Measurements from ENCODE around the gene BACE2. TPM values are rescaled to one million over a fixed set of nuclear protein-coding genes. Genes with fewer than 3 reads are reported as not detected.

The BACE2 gene
- total RNA-seq, 1 donor from 2014 or later = 20.9 TPM

DNA sequence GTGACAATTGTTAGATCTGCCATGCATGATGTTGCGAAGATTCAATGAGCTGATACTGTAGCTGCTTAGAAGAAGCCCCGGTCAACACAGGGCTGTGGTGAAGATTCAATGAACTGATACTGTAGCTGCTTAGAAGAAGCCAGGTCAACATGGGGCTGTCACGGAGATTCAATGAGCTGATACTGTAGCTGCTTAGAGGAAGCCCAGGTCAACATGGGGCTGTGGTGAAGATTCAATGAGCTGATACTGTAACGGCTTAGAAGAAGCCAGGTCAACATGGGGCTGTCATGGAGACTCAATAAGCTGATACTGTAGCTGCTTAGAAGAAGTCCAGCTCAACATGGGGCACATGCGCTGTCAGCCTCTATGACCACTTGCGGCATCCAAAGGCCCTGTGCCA is 18.8 kb upstream of the BACE2 start:
- intact Hi-C loops (cut with DNase I) = no loop called here
- Histone ChIP-seq H3K9me3 (no peaks in the 10 kb centered on the region), H3K4me3 (no peak overlapping the region), H3K4me1 (no peaks in the 10 kb centered on the region), H3K27ac (no peak overlapping the region), H3K27me3 (no peaks in the 10 kb centered on the region), H3K36me3 (no peaks in the 10 kb centered on the region)
- DNase-seq (no peak), ATAC-seq (no peak)
- TF ChIP-seq, protein P1, sequence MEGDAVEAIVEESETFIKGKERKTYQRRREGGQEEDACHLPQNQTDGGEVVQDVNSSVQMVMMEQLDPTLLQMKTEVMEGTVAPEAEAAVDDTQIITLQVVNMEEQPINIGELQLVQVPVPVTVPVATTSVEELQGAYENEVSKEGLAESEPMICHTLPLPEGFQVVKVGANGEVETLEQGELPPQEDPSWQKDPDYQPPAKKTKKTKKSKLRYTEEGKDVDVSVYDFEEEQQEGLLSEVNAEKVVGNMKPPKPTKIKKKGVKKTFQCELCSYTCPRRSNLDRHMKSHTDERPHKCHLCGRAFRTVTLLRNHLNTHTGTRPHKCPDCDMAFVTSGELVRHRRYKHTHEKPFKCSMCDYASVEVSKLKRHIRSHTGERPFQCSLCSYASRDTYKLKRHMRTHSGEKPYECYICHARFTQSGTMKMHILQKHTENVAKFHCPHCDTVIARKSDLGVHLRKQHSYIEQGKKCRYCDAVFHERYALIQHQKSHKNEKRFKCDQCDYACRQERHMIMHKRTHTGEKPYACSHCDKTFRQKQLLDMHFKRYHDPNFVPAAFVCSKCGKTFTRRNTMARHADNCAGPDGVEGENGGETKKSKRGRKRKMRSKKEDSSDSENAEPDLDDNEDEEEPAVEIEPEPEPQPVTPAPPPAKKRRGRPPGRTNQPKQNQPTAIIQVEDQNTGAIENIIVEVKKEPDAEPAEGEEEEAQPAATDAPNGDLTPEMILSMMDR (IDR thresholded peaks at IDR 0.05) = no peak

DNA sequence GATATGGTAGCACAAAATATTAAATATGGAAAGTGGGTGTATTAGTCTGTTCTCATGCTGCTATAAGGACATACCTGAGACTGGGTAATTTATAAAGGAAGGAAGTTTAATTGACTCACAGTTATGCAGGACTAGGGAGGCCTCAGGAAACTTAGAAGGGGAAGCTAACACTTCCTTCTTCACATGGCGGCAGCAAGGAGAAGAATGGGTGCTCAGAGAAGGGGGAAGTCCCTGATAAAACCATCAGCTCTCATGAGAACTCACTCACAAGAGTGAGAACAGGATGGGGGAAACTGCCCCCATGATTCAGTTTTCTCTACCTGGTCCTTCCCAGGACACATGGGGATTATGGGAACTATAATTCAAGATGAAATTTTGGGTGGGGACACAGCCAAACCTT is 15.8 kb upstream of the BACE2 start:
- no peak for ATAC-seq
- intact Hi-C loops (cut with DNase I) = no loop called here
- Histone ChIP-seq H3K27ac (no peak overlapping the region), H3K9me3 (no peaks in the 10 kb centered on the region), H3K27me3 (no peaks in the 10 kb centered on the region), H3K4me1 (no peaks in the 10 kb centered on the region), H3K36me3 (no peaks in the 10 kb centered on the region), H3K4me3 (no peak overlapping the region)
- no peak for DNase-seq
- TF ChIP-seq, protein P1 (IDR thresholded peaks at IDR 0.05) = no peak

DNA sequence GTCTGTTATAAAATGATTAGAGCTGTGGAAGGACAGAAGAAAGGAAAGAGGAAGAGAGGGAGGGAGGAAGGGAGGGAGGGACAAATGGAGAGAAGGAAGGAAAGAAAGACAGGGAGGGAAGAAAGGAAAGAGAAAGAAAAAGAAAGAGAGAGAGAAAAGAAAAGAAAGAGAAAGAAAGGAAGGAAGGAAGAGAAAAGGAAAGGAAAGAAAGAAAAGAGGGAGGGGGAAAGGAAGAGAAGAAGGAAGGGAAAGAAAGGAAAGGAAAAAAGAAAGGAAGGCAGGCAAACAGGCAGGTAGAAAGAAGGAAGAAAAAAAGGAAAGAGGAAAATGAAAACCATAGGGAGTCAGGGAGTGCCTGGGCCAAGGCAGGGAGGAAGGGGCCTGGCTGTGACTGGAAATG is 14.5 kb upstream of the BACE2 start:
- no peak for DNase-seq
- H3K36me3 ChIP-seq = no peaks in the 10 kb centered on the region
- H3K4me1 ChIP-seq = no peaks in the 10 kb centered on the region
- intact Hi-C loops (cut with DNase I) = no loop called here
- no peak overlapping the region for H3K27ac ChIP-seq
- no peaks in the 10 kb centered on the region for H3K9me3 ChIP-seq
- TF ChIP-seq, protein P1 (IDR thresholded peaks at IDR 0.05) = no peak
- H3K27me3 ChIP-seq = no peaks in the 10 kb centered on the region
- ATAC-seq = no peak
- no peak overlapping the region for H3K4me3 ChIP-seq

DNA sequence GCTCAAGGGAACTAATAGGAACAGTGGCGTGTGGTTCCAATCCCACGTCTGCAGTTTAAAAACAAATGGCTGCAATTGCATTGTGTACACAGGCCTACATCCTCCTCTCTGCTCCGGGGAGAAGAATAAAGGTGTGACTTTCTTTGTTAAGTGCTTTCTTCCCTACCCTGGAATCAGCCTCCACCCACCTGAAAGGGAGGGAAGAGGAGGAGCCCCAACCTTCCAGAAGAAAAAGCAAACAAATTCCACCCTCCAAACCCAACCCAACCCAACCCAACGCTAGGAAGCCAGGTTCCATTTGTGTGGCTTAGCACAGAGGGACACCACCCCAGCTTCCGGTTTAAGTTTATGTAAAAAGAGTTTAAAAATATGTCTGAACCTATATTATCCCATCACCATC is 11.8 kb upstream of the BACE2 start:
- TF ChIP-seq, protein P1 (IDR thresholded peaks at IDR 0.05) = no peak
- DNase-seq = no peak

DNA sequence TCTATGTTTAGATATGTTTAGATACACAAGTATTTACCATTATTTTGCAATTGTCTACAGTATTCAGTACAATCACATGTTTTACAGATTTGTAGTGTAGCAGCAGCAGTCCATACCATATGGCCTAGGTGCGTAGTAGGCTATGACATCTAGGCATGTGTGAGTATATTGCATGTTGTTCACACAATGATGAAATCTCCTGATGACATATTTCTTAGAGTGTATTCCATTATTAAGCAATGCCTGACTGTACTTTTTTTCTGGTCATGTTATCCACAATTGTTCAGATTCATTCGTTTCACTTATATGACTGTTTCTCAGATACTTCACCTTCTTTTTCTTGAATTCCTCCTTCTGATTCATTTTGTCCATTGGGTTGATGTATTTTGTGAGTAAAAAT is 9.9 kb upstream of the BACE2 start:
- Histone ChIP-seq H3K4me3 (no peak overlapping the region), H3K4me1 (no peaks in the 10 kb centered on the region), H3K36me3 (no peaks in the 10 kb centered on the region), H3K27ac (no peak overlapping the region), H3K9me3 (no peaks in the 10 kb centered on the region), H3K27me3 (no peaks in the 10 kb centered on the region)
- TF ChIP-seq, protein P1 (IDR thresholded peaks at IDR 0.05) = no peak
- intact Hi-C loops (cut with DNase I) = no loop called here
- DNase-seq = no peak
- ATAC-seq = no peak

More for the DNA sequence above, 11.8 kb upstream of the BACE2 start:
- Histone ChIP-seq H3K36me3 (no peaks in the 10 kb centered on the region), H3K9me3 (no peaks in the 10 kb centered on the region), H3K27me3 (no peaks in the 10 kb centered on the region), H3K4me1 (no peaks in the 10 kb centered on the region), H3K4me3 (no peak overlapping the region), H3K27ac (no peak overlapping the region)
- intact Hi-C loops (cut with DNase I) = no loop called here
- no peak for ATAC-seq

DNA sequence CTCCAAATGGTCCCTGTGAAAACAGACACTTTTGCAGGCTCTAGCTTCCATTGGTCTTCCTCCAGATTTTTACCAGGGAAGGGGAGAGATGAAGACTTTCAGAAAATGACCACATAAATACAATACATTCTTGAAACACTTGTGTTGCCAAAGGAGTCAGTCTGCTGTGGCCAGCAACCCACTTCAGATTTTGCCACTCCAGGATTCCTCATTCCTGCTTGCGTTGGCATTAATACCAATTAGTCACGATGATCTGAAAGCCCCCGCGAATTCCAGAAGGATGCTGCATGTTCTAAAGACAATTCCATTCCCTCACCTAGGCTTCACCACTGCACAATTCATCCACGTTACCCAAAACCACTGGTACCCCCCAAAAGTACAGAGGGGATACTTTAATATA is 7.9 kb upstream of the BACE2 start:
- intact Hi-C loops (cut with DNase I) = no loop called here
- ATAC-seq (no peak), DNase-seq (no peak)
- no peaks in the 10 kb centered on the region for H3K9me3 ChIP-seq
- H3K36me3 ChIP-seq = no peaks in the 10 kb centered on the region
- no peak overlapping the region for H3K4me3 ChIP-seq
- TF ChIP-seq, protein P1 (IDR thresholded peaks at IDR 0.05) = no peak
- no peaks in the 10 kb centered on the region for H3K27me3 ChIP-seq
- H3K4me1 ChIP-seq = no peaks in the 10 kb centered on the region
- H3K27ac ChIP-seq = no peak overlapping the region
